CD14-positive monocyte (primary cell): Measurements from ENCODE around the gene EEF1B2. TPM values are rescaled to one million over a fixed set of nuclear protein-coding genes. Genes with fewer than 3 reads are reported as not detected.

Experiments used
- DNase-seq, 3 donors: peaks; one replicate each; pipeline ENCODE4 v3.0.0-alpha.2; 2011 to 2022
- H2AFZ ChIP-seq: 2 replicates; pipeline ENCODE4 v1.6.0; 2012; ENCODE audit warnings: mild to moderate bottlenecking, low read depth, low read length, inconsistent platforms; ENCODE audit not compliant: insufficient read depth, poor library complexity, severe bottlenecking
- H3K27ac ChIP-seq, 2 donors: 1 replicate in 1 of 2; 2 replicates in 1 of 2; pipeline ENCODE4 v1.5.1; 2012 to 2013; ENCODE audit warnings: low read length in 2 of 2, control low read depth in 1 of 2, inconsistent platforms in 1 of 2, low read depth in 1 of 2, mild to moderate bottlenecking in 1 of 2
- H3K27me3 ChIP-seq, 2 donors: one replicate each; pipeline versions ENCODE4 v1.6.0 to v1.6.1; 2011 to 2013; ENCODE audit warnings: low read length in 2 of 2; ENCODE audit not compliant: control insufficient read depth in 2 of 2, insufficient read depth in 2 of 2
- H3K36me3 ChIP-seq, 2 donors: replicated peaks in 1 of 2; 1 replicate in 1 of 2; 2 replicates in 1 of 2; pipeline versions ENCODE4 v1.5.1 to v1.6.1; 2012 to 2013; ENCODE audit warnings: low read length in 2 of 2, control low read depth in 1 of 2, inconsistent platforms in 1 of 2, mild to moderate bottlenecking in 1 of 2; ENCODE audit not compliant: insufficient read depth in 2 of 2, control insufficient read depth in 1 of 2
- H3K4me1 ChIP-seq, 2 donors: 1 replicate in 1 of 2; 2 replicates in 1 of 2; pipeline versions ENCODE4 v1.5.1 to v1.6.1; 2012 to 2013; ENCODE audit warnings: low read length in 2 of 2, control low read depth in 1 of 2, inconsistent platforms in 1 of 2, mild to moderate bottlenecking in 1 of 2, moderate library complexity in 1 of 2; ENCODE audit not compliant: insufficient read depth in 2 of 2, control insufficient read depth in 1 of 2
- H3K4me2 ChIP-seq: replicated peaks from 2 replicates; pipeline ENCODE3; 2012; ENCODE audit warnings: low read length, moderate library complexity, mild to moderate bottlenecking; ENCODE audit not compliant: poor library complexity, severe bottlenecking; ENCODE audit errors: extremely low read depth
- H3K4me3 ChIP-seq, 3 experiments: fragments of 200-600 bp in 1 of 3; sonication (generic) in 1 of 3; replicated peaks in 1 of 3; 1 replicate in 2 of 3; 2 replicates in 1 of 3; pipeline ENCODE4 v1.5.1; 2011 to 2013; ENCODE audit warnings: low read length in 3 of 3, mild to moderate bottlenecking in 3 of 3, control low read depth in 2 of 3, low read depth in 2 of 3, inconsistent platforms in 1 of 3, moderate library complexity in 1 of 3
- H3K79me2 ChIP-seq: 2 replicates; pipeline ENCODE4 v1.6.0; 2012; ENCODE audit warnings: mild to moderate bottlenecking, control low read depth, inconsistent platforms, low read length, moderate library complexity; ENCODE audit not compliant: insufficient read depth
- H3K9ac ChIP-seq: 2 replicates; pipeline ENCODE4 v1.6.0; 2017; ENCODE audit warnings: low read length, mild to moderate bottlenecking; ENCODE audit not compliant: insufficient read depth, poor library complexity, severe bottlenecking
- H3K9me3 ChIP-seq, 2 donors: replicated peaks in 1 of 2; 1 replicate in 1 of 2; 2 replicates in 1 of 2; pipeline versions ENCODE4 v1.5.1 to v1.6.1; 2012 to 2013; ENCODE audit warnings: low read length in 2 of 2, control low read depth in 1 of 2; ENCODE audit not compliant: control insufficient read depth in 1 of 2, insufficient read depth in 1 of 2
- H4K20me1 ChIP-seq: 2 replicates; pipeline ENCODE4 v1.6.0; 2012; ENCODE audit warnings: mild to moderate bottlenecking, low read length, control low read depth, moderate library complexity; ENCODE audit not compliant: insufficient read depth
- H3K27ac Mint-ChIP-seq, 7 donors: one replicate each; pipeline ENCODE4 v1.8.0; 2020; ENCODE audit warnings: mild to moderate bottlenecking in 7 of 7, mixed read lengths in 7 of 7, moderate library complexity in 6 of 7, inconsistent platforms in 2 of 7
- H3K27me3 Mint-ChIP-seq, 3 donors: one replicate each; pipeline ENCODE4 v1.8.0; 2021 to 2022; ENCODE audit warnings: low read depth in 3 of 3, mild to moderate bottlenecking in 3 of 3, mixed read lengths in 3 of 3, moderate library complexity in 3 of 3, inconsistent platforms in 1 of 3
- H3K36me3 Mint-ChIP-seq, 2 donors: one replicate each; pipeline ENCODE4 v1.8.0; 2020; ENCODE audit warnings: mixed read lengths in 2 of 2, inconsistent platforms in 1 of 2, mild to moderate bottlenecking in 1 of 2
- H3K4me1 Mint-ChIP-seq: one replicate; pipeline ENCODE4 v1.8.0; 2020; ENCODE audit warnings: mild to moderate bottlenecking, mixed read lengths
- H3K4me3 Mint-ChIP-seq, 2 donors: one replicate each; pipeline ENCODE4 v1.8.0; 2020; ENCODE audit warnings: mild to moderate bottlenecking in 2 of 2, mixed read lengths in 2 of 2, moderate library complexity in 1 of 2
- H3K9me3 Mint-ChIP-seq, 7 donors: one replicate each; pipeline ENCODE4 v1.8.0; 2020 to 2022; ENCODE audit warnings: mixed read lengths in 7 of 7, mild to moderate bottlenecking in 6 of 7, moderate library complexity in 6 of 7, inconsistent platforms in 2 of 7
- WGBS: methylation state at CpG from one replicate; pipeline ENCODE4 v1.1.5; 2013; ENCODE audit warnings: missing lambda C conversion rate; ENCODE audit not compliant: insufficient coverage; 5-methylcytosine and 5-hydroxymethylcytosine counted together
- intact Hi-C, 2 donors: fragments of 100-400 bp; cut with micrococcal nuclease; formaldehyde crosslinking; loops; one replicate each; pipeline versions ENCODE4 v1.15.0 to v1.15.1; 2023
- polyA plus RNA-seq, 3 donors: library from polyadenylated mRNA; depleted of rRNA in 1 of 3; unstranded in 2 of 3; stranded (reverse) in 1 of 3; fragments of 300-500 nt in 2 of 3; fragments of >200 nt in 1 of 3; fragmentation: Illumina TruSeq in 2 of 3; gene quantifications; 1 replicate in 2 of 3; 2 replicates in 1 of 3; pipeline ENCODE4 v1.2.3, GENCODE V29; 2012 to 2021
- TF ChIP-seq, protein P1 (sequence below): fragments of 200-600 bp; IDR thresholded peaks from one replicate; pipeline ENCODE4 v1.8.0; 2022; ENCODE audit warnings: antibody characterized with exemption, mild to moderate bottlenecking

EEF1B2 gene
- polyA plus RNA-seq, 3 donors, result 330 to 406 (median 355) TPM

- no peak overlapping the region for H3K27ac Mint-ChIP-seq
- no peaks in the 10 kb centered on the region for H3K36me3 Mint-ChIP-seq
- Histone ChIP-seq H3K36me3 (no peaks in the 10 kb centered on the region), H4K20me1 (no peaks in the 10 kb centered on the region), H3K27ac (no peak overlapping the region), H3K9ac (no peak overlapping the region), H3K9me3 (no peaks in the 10 kb centered on the region), H3K27me3 (peaks cover 0 to 3% of the 10 kb centered on the region in 2 donors), H2AFZ (no peak overlapping the region), H3K4me2 (no peak overlapping the region), H3K4me1 (peaks cover 0 to 7% of the 10 kb centered on the region in 2 donors), H3K79me2 (no peaks in the 10 kb centered on the region), H3K4me3 (no peak overlapping the region)
- 89% methylated on average over 2 of the region's 5 CpGs for WGBS
- peaks cover 5 to 17% (median 16%) of the 10 kb centered on the region in 3 donors for H3K27me3 Mint-ChIP-seq
- H3K4me3 Mint-ChIP-seq, result no peak overlapping the region
- H3K4me1 Mint-ChIP-seq, result peaks cover 6% of the 10 kb centered on the region
- intact Hi-C loops, result no loop called here
- TF ChIP-seq, protein P1, sequence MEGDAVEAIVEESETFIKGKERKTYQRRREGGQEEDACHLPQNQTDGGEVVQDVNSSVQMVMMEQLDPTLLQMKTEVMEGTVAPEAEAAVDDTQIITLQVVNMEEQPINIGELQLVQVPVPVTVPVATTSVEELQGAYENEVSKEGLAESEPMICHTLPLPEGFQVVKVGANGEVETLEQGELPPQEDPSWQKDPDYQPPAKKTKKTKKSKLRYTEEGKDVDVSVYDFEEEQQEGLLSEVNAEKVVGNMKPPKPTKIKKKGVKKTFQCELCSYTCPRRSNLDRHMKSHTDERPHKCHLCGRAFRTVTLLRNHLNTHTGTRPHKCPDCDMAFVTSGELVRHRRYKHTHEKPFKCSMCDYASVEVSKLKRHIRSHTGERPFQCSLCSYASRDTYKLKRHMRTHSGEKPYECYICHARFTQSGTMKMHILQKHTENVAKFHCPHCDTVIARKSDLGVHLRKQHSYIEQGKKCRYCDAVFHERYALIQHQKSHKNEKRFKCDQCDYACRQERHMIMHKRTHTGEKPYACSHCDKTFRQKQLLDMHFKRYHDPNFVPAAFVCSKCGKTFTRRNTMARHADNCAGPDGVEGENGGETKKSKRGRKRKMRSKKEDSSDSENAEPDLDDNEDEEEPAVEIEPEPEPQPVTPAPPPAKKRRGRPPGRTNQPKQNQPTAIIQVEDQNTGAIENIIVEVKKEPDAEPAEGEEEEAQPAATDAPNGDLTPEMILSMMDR, result no peak
- H3K9me3 Mint-ChIP-seq, result peaks cover 0 to 3% (median 0%) of the 10 kb centered on the region in 7 donors
- no peak for DNase-seq
Observed at GRCh38 chr2:206190689-206191088, 31.0 kb downstream of the EEF1B2 start.

GRCh38 chr2:206192157-206192556 lies 32.5 kb downstream of the EEF1B2 start:
- H3K36me3 Mint-ChIP-seq, result no peaks in the 10 kb centered on the region
- Histone ChIP-seq H3K4me1 (peaks cover 0 to 7% of the 10 kb centered on the region in 2 donors), H3K79me2 (no peaks in the 10 kb centered on the region), H2AFZ (no peak overlapping the region), H3K27me3 (peaks cover 0 to 3% of the 10 kb centered on the region in 2 donors), H4K20me1 (no peaks in the 10 kb centered on the region), H3K4me2 (no peak overlapping the region), H3K4me3 (no peak overlapping the region), H3K36me3 (no peaks in the 10 kb centered on the region), H3K9ac (no peak overlapping the region), H3K9me3 (no peaks in the 10 kb centered on the region), H3K27ac (no peak overlapping the region)
- H3K4me3 Mint-ChIP-seq, result no peak overlapping the region
- DNase-seq, result no peak
- intact Hi-C loops, result no loop called here
- no CpG with 5 or more reads among the region's 3 CpGs for WGBS
- H3K4me1 Mint-ChIP-seq, result peaks cover 6% of the 10 kb centered on the region
- TF ChIP-seq, protein P1, result no peak
- H3K9me3 Mint-ChIP-seq, result peaks cover 0 to 3% (median 0%) of the 10 kb centered on the region in 7 donors
- H3K27ac Mint-ChIP-seq, result no peak overlapping the region
- peaks cover 4 to 22% (median 17%) of the 10 kb centered on the region in 3 donors for H3K27me3 Mint-ChIP-seq
